ENCODE results near the gene DNAH10. TPM values are rescaled to one million over a fixed set of nuclear protein-coding genes. Genes with fewer than 3 reads are reported as not detected.

DNAH10 gene
- total RNA-seq, 1 experiment from 2014 or later = 0.09 TPM

- ChIA-PET CTCF (no interaction called here), POLR2A (no interaction called here)
- DNase-seq (ENCODE audit: low spot score) (no peak), ATAC-seq (no peak)
- H3K36me3 Mint-ChIP-seq = peaks cover 13% of the 10 kb centered on the region; the same call in 1 of the 2 replicates
- H3K27ac Mint-ChIP-seq = no peak overlapping the region
- no peaks in the 10 kb centered on the region for H3K4me1 Mint-ChIP-seq
- peaks cover 39% of the 10 kb centered on the region for H3K9me3 Mint-ChIP-seq
- no peak overlapping the region for H3K4me3 Mint-ChIP-seq
- peaks cover 12% of the 10 kb centered on the region; the same call in 1 of the 2 replicates for H3K27me3 Mint-ChIP-seq (ENCODE audit: low read depth)
- TF ChIP-seq, protein P1, sequence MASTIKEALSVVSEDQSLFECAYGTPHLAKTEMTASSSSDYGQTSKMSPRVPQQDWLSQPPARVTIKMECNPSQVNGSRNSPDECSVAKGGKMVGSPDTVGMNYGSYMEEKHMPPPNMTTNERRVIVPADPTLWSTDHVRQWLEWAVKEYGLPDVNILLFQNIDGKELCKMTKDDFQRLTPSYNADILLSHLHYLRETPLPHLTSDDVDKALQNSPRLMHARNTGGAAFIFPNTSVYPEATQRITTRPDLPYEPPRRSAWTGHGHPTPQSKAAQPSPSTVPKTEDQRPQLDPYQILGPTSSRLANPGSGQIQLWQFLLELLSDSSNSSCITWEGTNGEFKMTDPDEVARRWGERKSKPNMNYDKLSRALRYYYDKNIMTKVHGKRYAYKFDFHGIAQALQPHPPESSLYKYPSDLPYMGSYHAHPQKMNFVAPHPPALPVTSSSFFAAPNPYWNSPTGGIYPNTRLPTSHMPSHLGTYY (CRISPR knock-in tag; IDR thresholded peaks at IDR 0.05) = no peak
- TF ChIP-seq SMAD4 (CRISPR knock-in tag; IDR thresholded peaks at IDR 0.05) (no peak), ZNF671 (CRISPR knock-in tag; IDR thresholded peaks at IDR 0.05) (no peak), MYBL2 (CRISPR knock-in tag; IDR thresholded peaks at IDR 0.05) (no peak), FOXK1 (CRISPR knock-in tag; IDR thresholded peaks at IDR 0.05) (no peak), ZNF423 (CRISPR knock-in tag; IDR thresholded peaks at IDR 0.05) (no peak), TEAD1 (CRISPR knock-in tag; IDR thresholded peaks at IDR 0.05) (no peak), ZNF396 (CRISPR knock-in tag; IDR thresholded peaks at IDR 0.05; ENCODE audit: borderline replicate concordance) (no peak)
- TF ChIP-seq, protein P2, sequence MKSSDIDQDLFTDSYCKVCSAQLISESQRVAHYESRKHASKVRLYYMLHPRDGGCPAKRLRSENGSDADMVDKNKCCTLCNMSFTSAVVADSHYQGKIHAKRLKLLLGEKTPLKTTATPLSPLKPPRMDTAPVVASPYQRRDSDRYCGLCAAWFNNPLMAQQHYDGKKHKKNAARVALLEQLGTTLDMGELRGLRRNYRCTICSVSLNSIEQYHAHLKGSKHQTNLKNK (CRISPR knock-in tag; IDR thresholded peaks at IDR 0.05) = no peak
These were observed 72.7 kb downstream of the DNAH10 start for GRCh38 chr12:123834845-123835244.

GRCh38 chr12:123836292-123836691, 74.2 kb downstream of the DNAH10 start:
- 0 out of 2 replicates have a peak, but pooled peaks cover 10% of the 10 kb centered on the region for H3K27me3 Mint-ChIP-seq (ENCODE audit: low read depth)
- no peak for ATAC-seq
- CTCF ChIA-PET = no interaction called here
- no peak for DNase-seq (ENCODE audit: low spot score)
- H3K9me3 Mint-ChIP-seq = peaks cover 28% of the 10 kb centered on the region
- no peaks in the 10 kb centered on the region for H3K4me1 Mint-ChIP-seq
- POLR2A ChIA-PET = no interaction called here
- peaks cover 6% of the 10 kb centered on the region; the same call in 1 of the 2 replicates for H3K36me3 Mint-ChIP-seq
- H3K27ac Mint-ChIP-seq = no peak overlapping the region
- no peak overlapping the region for H3K4me3 Mint-ChIP-seq
- TF ChIP-seq CREM (CRISPR knock-in tag; IDR thresholded peaks at IDR 0.05) (no peak), ZNF512 (CRISPR knock-in tag; IDR thresholded peaks at IDR 0.05; ENCODE audit: borderline replicate concordance) (no peak), MYBL2 (CRISPR knock-in tag; IDR thresholded peaks at IDR 0.05) (no peak), ZBTB43 (CRISPR knock-in tag; IDR thresholded peaks at IDR 0.05) (no peak), SOX15 (CRISPR knock-in tag; IDR thresholded peaks at IDR 0.05) (no peak), ESRRA (CRISPR knock-in tag; IDR thresholded peaks at IDR 0.05; ENCODE audit: borderline replicate concordance) (no peak), HMGA2 (CRISPR knock-in tag; IDR thresholded peaks at IDR 0.05) (no peak), ATF2 (CRISPR knock-in tag; IDR thresholded peaks at IDR 0.05; ENCODE audit: borderline replicate concordance, low read depth) (no peak), ETV6 (CRISPR knock-in tag; IDR thresholded peaks at IDR 0.05) (no peak), ZNF263 (CRISPR knock-in tag; IDR thresholded peaks at IDR 0.05; ENCODE audit: low read depth) (no peak), FOXK1 (CRISPR knock-in tag; IDR thresholded peaks at IDR 0.05) (no peak), NFYB (CRISPR knock-in tag; conservative IDR thresholded peaks at IDR 0.05; ENCODE audit: low read depth) (no peak), ZNF532 (CRISPR knock-in tag; IDR thresholded peaks at IDR 0.05; ENCODE audit: borderline replicate concordance) (no peak)
- TF ChIP-seq, protein P3, sequence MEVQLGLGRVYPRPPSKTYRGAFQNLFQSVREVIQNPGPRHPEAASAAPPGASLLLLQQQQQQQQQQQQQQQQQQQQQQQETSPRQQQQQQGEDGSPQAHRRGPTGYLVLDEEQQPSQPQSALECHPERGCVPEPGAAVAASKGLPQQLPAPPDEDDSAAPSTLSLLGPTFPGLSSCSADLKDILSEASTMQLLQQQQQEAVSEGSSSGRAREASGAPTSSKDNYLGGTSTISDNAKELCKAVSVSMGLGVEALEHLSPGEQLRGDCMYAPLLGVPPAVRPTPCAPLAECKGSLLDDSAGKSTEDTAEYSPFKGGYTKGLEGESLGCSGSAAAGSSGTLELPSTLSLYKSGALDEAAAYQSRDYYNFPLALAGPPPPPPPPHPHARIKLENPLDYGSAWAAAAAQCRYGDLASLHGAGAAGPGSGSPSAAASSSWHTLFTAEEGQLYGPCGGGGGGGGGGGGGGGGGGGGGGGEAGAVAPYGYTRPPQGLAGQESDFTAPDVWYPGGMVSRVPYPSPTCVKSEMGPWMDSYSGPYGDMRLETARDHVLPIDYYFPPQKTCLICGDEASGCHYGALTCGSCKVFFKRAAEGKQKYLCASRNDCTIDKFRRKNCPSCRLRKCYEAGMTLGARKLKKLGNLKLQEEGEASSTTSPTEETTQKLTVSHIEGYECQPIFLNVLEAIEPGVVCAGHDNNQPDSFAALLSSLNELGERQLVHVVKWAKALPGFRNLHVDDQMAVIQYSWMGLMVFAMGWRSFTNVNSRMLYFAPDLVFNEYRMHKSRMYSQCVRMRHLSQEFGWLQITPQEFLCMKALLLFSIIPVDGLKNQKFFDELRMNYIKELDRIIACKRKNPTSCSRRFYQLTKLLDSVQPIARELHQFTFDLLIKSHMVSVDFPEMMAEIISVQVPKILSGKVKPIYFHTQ (CRISPR knock-in tag; IDR thresholded peaks at IDR 0.05) = no peak
- TF ChIP-seq, protein P4, sequence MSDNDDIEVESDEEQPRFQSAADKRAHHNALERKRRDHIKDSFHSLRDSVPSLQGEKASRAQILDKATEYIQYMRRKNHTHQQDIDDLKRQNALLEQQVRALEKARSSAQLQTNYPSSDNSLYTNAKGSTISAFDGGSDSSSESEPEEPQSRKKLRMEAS (CRISPR knock-in tag; IDR thresholded peaks at IDR 0.05) = no peak
